Prostate gland (tissue), 2 donors: ENCODE results near the gene BCL11A.

Experiments used
- CTCF ChIP-seq, 4 experiments: fragments of 200-600 bp in 2 of 4; fragments of 450-650 bp in 2 of 4; sonication (generic) in 2 of 4; IDR thresholded peaks; 1 replicate in 3 of 4; 2 replicates in 1 of 4; pipeline ENCODE4 v1.5.1; 2016 to 2019; ENCODE audit warnings: antibody characterized with exemption in 4 of 4, mild to moderate bottlenecking in 2 of 4, moderate library complexity in 2 of 4
- POLR2A ChIP-seq: fragments of 450-650 bp; IDR thresholded peaks from one replicate; pipeline ENCODE4 v1.6.1; 2016; ENCODE audit warnings: antibody characterized with exemption, mild to moderate bottlenecking

- TF ChIP-seq CTCF (IDR thresholded peaks at IDR 0.05) (no peak), POLR2A (no peak)
Measured at GRCh38 chr2:60490441-60490840, 63.0 kb downstream of the BCL11A start.
